PC-9 (cell line): Measurements from ENCODE around the gene PDHX. TPM values are rescaled to one million over a fixed set of nuclear protein-coding genes. Genes with fewer than 3 reads are reported as not detected.

ENCODE experiments used
- BruUV-seq: library from RNA; stranded (reverse); fragments of 400-500 nt; replicated peaks from 2 replicates; lab custom pipeline; 2021; lab: Mats Ljungman, UMichigan
- CTCF ChIA-PET: fragments of 300-600 bp; sonication (Branson Sonifier 250); formaldehyde crosslinking; loops from one replicate; lab custom pipeline; 2022; ENCODE audit warnings: antibody characterized with exemption; lab: Charles Lee
- POLR2A ChIA-PET: fragments of 300-600 bp; sonication (Branson Sonifier 250); formaldehyde crosslinking; loops from one replicate; lab custom pipeline; 2022; ENCODE audit warnings: antibody characterized with exemption; ENCODE audit not compliant: unreplicated experiment; lab: Charles Lee
- DNase-seq, 2 experiments: peaks; one replicate each; pipeline versions ENCODE4 v3.0.0 to v3.0.0-alpha.2; 2015 to 2022; ENCODE audit warnings: mixed read lengths in 1 of 2
- H2AFZ ChIP-seq: fragments of 200-600 bp; sonication (generic); 2 replicates; pipeline ENCODE4 v1.8.1; 2017; ENCODE audit warnings: antibody characterized with exemption
- H3F3A ChIP-seq: fragments of 200-600 bp; sonication (generic); 2 replicates; pipeline ENCODE4 v1.8.1; 2017; ENCODE audit warnings: antibody characterized with exemption, mild to moderate bottlenecking, low read depth; ENCODE audit not compliant: insufficient read depth
- H3K27ac ChIP-seq: fragments of 200-600 bp; sonication (generic); 2 replicates; pipeline ENCODE4 v1.6.1; 2016; ENCODE audit warnings: mixed run types
- H3K27me3 ChIP-seq: fragments of 200-600 bp; sonication (generic); 2 replicates; pipeline ENCODE4 v1.6.1; 2016; ENCODE audit warnings: low read depth, mixed run types; ENCODE audit not compliant: insufficient read depth
- H3K36me3 ChIP-seq: fragments of 200-600 bp; sonication (generic); 2 replicates; pipeline ENCODE4 v1.6.1; 2016; ENCODE audit warnings: low read depth, mixed run types
- H3K4me1 ChIP-seq: fragments of 200-600 bp; sonication (generic); replicated peaks from 2 replicates; pipeline ENCODE4 v1.6.1; 2016; ENCODE audit warnings: mixed run types; ENCODE audit not compliant: insufficient read depth
- H3K4me2 ChIP-seq: fragments of 200-600 bp; sonication (generic); 2 replicates; pipeline ENCODE4 v1.6.1; 2017; ENCODE audit warnings: mixed run types
- H3K4me3 ChIP-seq: fragments of 200-600 bp; sonication (generic); 2 replicates; pipeline ENCODE4 v1.6.1; 2016; ENCODE audit warnings: mixed run types
- H3K79me2 ChIP-seq: fragments of 200-600 bp; sonication (generic); 2 replicates; pipeline ENCODE4 v1.6.1; 2017; ENCODE audit warnings: low read depth, mixed run types
- H3K9me2 ChIP-seq: fragments of 200-600 bp; sonication (generic); 2 replicates; pipeline ENCODE4 v1.8.1; 2017; ENCODE audit warnings: mild to moderate bottlenecking; ENCODE audit not compliant: insufficient read depth
- H3K9me3 ChIP-seq: fragments of 200-600 bp; sonication (generic); 2 replicates; pipeline ENCODE4 v1.8.1; 2016; ENCODE audit warnings: low read depth; ENCODE audit not compliant: insufficient read depth
- H4K20me1 ChIP-seq: fragments of 200-600 bp; sonication (generic); 2 replicates; pipeline ENCODE4 v1.8.1; 2017; ENCODE audit not compliant: insufficient read depth
- CTCF ChIP-seq: fragments of 200-600 bp; sonication (generic); conservative IDR thresholded peaks from 2 replicates; pipeline ENCODE4 v1.6.1; 2017; ENCODE audit warnings: mixed run types, antibody characterized with exemption, mild to moderate bottlenecking, moderate library complexity
- EZH2 ChIP-seq: fragments of 200-600 bp; sonication (generic); IDR thresholded peaks from 2 replicates; pipeline ENCODE4 v1.8.0; 2017; ENCODE audit warnings: antibody characterized with exemption, low read depth
- intact Hi-C: fragments of 100-400 bp; cut with micrococcal nuclease; formaldehyde crosslinking; loops from one replicate; pipeline ENCODE4 v1.10.0; 2022; ENCODE audit not compliant: unreplicated experiment
- total RNA-seq: library from RNA; stranded (reverse); gene quantifications from 2 replicates; pipeline ENCODE4 v1.2.3, GENCODE V29; 2021

PDHX gene
- total RNA-seq, 1 experiment from 2014 or later: 47.0 TPM

- H3F3A ChIP-seq: peaks cover 4% of the 10 kb centered on the region; the same call in 1 of the 2 replicates
- H3K9me2 ChIP-seq: no peaks in the 10 kb centered on the region
- intact Hi-C loops: no loop called here
- H3K4me1 ChIP-seq: no peaks in the 10 kb centered on the region
- H2AFZ ChIP-seq: no peak overlapping the region
- ChIA-PET CTCF (no interaction called here), POLR2A (interaction anchor here (0.6 to 0.9 kb wide), 2 partner anchors 334 to 501 kb away, joined by 3 to 5 read pairs; no protein-coding TSS in a partner anchor)
- no peaks in the 10 kb centered on the region for H3K9me3 ChIP-seq
- TF ChIP-seq EZH2 (no peak), CTCF (no peak)
- H3K27me3 ChIP-seq: no peaks in the 10 kb centered on the region
- H4K20me1 ChIP-seq: no peaks in the 10 kb centered on the region
- H3K27ac ChIP-seq: no peak overlapping the region
- H3K4me2 ChIP-seq: no peak overlapping the region
- no TSS peak for BruUV-seq
- H3K4me3 ChIP-seq: no peak overlapping the region
- no peak for DNase-seq
- no peaks in the 10 kb centered on the region for H3K79me2 ChIP-seq
- H3K36me3 ChIP-seq: peaks cover 51% of the 10 kb centered on the region
Measured at GRCh38 chr11:34962034-34962433, 45.6 kb downstream of the PDHX start.

- Histone ChIP-seq H3K27me3 (no peaks in the 10 kb centered on the region), H3K4me3 (no peak overlapping the region), H2AFZ (no peak overlapping the region), H3K79me2 (no peaks in the 10 kb centered on the region), H3F3A (peaks cover 4% of the 10 kb centered on the region; the same call in 1 of the 2 replicates), H3K36me3 (peaks cover 51% of the 10 kb centered on the region), H3K4me2 (no peak overlapping the region), H3K9me2 (no peaks in the 10 kb centered on the region), H3K27ac (no peak overlapping the region), H3K4me1 (no peaks in the 10 kb centered on the region), H3K9me3 (no peaks in the 10 kb centered on the region), H4K20me1 (no peaks in the 10 kb centered on the region)
- ChIA-PET POLR2A (interaction anchor here (0.6 kb wide), 1 partner anchor 12 kb away, joined by 8 read pairs; no protein-coding TSS in a partner anchor), CTCF (no interaction called here)
- TF ChIP-seq CTCF (no peak), EZH2 (no peak)
- no TSS peak for BruUV-seq
- DNase-seq: no peak
- intact Hi-C loops: no loop called here
Measured at GRCh38 chr11:34963351-34963750, 46.9 kb downstream of the PDHX start.

GRCh38 chr11:34964610-34965331, 48.4 kb downstream of the PDHX start:
- H3K4me3 ChIP-seq: no peak overlapping the region
- no peak overlapping the region for H3K4me2 ChIP-seq
- H3K27me3 ChIP-seq: no peaks in the 10 kb centered on the region
- H3K36me3 ChIP-seq: peaks cover 59% of the 10 kb centered on the region
- no peak overlapping the region for H2AFZ ChIP-seq
- no TSS peak for BruUV-seq
- POLR2A ChIA-PET: interaction anchor here (0.7 kb wide), 1 partner anchor 16 kb away, joined by 4 read pairs; no protein-coding TSS in a partner anchor
- no peaks in the 10 kb centered on the region for H4K20me1 ChIP-seq
- no peaks in the 10 kb centered on the region for H3K79me2 ChIP-seq
- H3K9me2 ChIP-seq: no peaks in the 10 kb centered on the region
- H3K9me3 ChIP-seq: no peaks in the 10 kb centered on the region
- TF ChIP-seq CTCF: no peak
- no peak for TF ChIP-seq EZH2
- no peaks in the 10 kb centered on the region for H3K4me1 ChIP-seq
- intact Hi-C loops: no loop called here
- 0 out of 2 replicates have a peak, but pooled peaks cover 4% of the 10 kb centered on the region for H3F3A ChIP-seq
- H3K27ac ChIP-seq: no peak overlapping the region
- CTCF ChIA-PET: interaction anchor here (0.6 kb wide), 1 partner anchor 67 kb away, joined by 3 read pairs; no protein-coding TSS in a partner anchor
- no peak for DNase-seq
